GM18517 (cell line): ENCODE data around the gene U2AF2.

ENCODE experiments used
- ATAC-seq: cut with Tn5 transposase; IDR thresholded peaks from one replicate; pipeline ENCODE4 v1.9.1; 2021; ENCODE audit warnings: mild to moderate bottlenecking, moderate library complexity; ENCODE audit not compliant: unreplicated experiment

The U2AF2 gene

GRCh38 chr19:55673465-55673864, 18.6 kb downstream of the U2AF2 start:
- ATAC-seq, result no peak

- ATAC-seq, result no peak
These were observed 19.1 kb downstream of the U2AF2 start for GRCh38 chr19:55673889-55674288.

DNA sequence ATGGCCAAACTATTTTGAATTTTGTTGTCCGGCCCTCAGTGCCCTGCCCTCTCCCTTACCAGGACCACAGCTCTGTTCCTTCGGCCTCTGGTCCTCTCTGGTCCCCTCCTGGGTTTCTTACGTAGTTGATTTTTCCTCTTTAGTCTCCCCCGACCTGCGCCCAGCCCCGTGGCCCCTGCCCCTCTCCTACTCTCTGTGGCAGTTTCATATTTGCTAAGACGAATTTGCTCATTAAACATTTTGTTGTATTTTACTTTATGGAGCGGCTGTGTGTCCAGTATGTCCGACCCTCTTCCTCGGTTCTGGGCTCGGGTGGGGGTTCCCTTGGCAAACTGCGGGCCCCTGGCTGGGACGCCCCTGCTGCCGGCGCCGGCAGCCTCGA, 19.6 kb downstream of the U2AF2 start:
- no peak for ATAC-seq

GRCh38 chr19:55674841-55675660, 20.2 kb downstream of the U2AF2 start, which contains the start of gene EPN1:
TSS of gene EPN1 (plus strand) at chr19:55675226. CDS start at chr19:55678628, 3,402 bp downstream.
- ATAC-seq, result peak; percentile 42

DNA sequence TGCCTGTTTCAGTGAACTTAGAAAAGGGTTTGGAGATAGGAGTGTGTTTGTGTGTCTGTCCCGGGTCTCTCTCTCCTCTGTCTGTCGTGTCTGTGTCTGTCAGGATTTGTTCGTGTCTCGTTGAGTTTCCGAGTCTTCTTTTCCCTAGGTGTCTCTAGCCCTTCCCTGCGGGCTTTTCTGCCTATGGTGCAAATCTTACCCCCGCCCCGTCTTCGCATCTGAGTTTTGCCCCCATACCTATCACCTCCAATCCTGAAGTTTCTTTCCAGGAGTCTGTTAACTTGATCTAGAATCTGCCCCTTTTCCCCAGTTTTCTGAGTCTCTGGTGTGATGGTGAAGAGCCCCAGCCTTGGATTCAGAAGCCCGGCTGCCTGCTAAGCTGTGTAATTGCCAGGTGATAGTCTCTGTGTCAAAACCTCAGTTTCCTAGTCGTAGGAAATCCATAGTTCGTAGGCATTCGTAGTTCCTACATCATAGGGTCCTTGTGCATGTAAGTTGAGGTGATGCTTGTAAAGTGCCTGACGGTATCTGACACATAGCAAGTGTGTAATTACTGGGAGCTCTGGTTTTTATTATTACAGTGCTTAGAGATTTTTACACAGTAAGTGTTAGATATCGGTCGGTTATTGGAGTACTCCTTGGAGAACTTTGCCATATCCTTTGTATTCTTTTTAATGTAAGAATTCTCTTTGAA, 21.0 kb downstream of the U2AF2 start:
- no peak for ATAC-seq

DNA sequence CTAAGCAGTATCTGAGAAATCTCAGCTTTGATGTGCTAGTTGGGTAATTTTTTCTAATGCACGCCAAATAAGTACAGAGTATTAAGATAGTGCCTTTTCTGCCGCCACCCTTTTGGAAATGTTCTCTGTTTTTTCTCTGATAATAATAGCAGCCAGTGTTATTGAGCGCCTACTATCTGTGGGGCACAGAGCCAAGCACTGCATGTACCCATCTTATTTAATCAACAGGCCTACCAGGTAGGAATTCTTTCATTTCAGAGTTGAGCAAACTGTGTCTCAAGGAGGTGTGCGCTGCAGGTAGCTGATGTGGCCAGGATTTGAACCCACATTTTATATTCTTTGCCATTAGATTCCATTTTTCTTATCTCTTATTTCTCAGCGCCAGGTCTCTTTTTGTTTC, 21.5 kb downstream of the U2AF2 start:
- ATAC-seq, result no peak

- no peak for ATAC-seq
These were observed 22.2 kb downstream of the U2AF2 start for GRCh38 chr19:55676889-55677505.

DNA sequence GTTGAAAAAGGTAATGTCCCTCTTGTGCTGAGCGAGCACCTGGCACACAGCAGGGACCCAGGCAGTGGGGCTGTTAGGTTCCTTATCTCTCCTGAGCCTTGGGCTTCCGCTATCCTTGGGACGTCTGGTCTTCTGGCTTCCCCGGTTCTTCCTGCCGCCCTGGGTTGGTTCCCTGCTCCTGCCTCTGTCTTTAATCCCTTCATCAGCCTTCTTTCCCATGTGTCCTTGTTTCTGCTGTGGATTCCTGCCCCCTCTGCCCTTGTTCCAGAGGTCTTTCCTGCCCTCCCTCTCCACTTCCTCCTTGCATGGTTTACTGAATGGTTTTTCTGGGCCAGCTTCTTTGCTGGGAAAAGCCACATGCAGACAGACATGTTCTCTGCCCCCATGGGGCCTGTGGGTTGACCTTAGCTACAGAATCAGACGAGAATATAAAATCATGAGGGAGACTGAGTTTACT, 22.8 kb downstream of the U2AF2 start:
- ATAC-seq, result no peak

DNA sequence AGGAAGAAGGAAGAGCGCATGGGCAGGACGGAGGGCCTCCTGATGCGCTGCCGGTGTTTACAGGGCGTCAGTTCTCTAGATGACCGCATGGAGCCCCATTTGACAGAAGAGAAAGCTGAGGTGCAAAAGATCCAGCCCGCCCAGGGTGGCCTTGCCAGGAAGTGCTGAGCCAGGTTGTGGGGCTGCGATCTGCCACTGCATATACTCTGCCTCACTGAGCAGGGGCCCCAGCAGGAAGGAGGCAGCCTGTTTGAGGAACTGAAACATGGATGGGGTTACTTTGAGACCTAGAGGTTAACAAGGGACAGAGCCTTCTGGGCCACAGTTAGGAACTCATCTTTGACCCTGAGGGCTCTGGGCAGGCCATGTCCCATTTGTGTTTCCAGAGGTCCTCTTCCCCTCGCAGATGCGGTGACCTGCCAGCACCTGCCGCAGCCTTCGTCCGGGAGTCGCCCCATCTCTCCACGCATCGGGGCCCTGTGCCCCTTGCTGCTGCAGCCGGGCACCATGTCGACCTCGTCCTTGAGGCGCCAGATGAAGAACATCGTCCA, 23.4 kb downstream of the U2AF2 start:
- peak; percentile 68 for ATAC-seq

DNA sequence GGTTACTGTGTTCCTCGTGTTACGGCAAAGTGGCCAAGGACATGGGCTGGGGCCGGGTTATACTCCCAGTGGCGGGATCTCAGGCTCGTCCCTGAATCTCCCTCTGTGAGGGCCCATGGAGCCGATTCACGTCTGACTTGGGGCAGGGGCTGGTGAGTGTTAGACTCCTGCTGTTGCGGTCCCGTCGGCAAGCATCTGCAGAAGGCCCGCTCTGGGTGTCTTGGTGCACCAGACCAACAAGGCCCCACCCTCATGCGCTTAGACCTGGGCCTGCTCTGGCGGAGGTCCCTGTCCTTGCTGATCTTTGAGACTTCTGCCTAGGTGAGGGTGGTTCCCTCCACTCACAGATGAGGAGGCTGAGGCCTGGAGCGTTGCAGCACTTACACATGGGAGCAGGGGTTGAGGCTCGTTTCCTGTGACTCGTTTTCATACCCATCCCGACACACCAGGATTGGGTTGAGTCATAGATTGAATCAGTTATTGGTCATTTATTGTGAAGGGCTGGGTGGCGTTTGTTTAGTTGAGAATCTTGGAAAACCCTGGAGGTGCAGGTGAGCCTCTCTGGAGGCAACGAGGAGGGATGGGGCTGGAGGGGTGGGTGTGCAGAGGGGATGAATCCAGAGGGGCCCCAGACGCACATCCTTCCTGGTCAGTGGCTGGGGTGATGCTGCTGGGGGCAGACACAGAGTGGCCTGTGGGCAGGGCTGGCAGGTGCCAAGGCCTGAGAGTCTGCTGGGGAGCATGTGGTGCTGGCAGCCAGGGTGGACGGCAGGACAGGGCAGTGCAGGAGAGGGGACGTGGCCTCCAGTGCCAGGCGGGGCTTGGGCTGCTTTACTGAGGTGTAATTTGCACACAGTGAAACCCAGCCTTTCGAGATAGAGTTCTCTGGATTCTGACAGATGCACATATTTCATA, 24.8 kb downstream of the U2AF2 start:
- no peak for ATAC-seq

DNA sequence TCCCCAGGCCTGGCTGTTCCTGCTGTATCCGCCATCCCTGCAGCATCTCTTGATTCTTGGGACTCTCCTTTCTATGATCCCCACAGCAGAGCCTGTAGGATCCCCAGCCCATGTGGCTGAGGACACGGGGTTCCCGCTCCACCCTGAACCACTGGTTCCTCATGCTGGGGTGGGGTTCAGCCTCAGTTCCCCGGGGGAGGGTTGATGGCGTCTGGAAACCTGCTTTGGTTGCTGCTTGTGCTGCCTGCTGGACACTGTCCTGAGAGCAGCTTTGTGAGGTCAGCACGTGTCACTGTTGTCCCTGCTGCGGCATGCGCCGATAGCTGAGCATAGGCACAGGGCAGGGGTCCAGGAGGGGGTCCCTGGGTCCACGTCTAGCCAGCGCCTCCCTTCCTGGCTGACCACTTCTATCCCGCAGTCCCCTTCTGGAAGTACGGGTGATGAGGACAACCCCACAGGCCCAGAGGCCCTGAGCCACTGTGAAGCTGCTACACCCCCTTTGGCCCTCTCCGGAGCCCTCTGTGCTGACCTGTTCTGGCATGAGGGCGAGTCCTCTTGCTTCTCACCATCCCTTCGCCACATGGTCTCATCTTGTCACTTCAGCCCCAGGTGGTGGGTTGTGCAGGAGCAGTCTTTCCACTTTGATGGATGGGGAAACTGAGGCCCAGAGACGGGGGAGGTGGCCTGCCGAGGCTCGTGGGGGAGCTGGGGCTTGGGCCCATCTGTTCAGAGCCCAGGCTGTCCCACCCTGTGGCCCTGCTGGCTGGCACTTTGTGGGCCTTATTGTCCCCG, 25.7 kb downstream of the U2AF2 start:
- no peak for ATAC-seq

- ATAC-seq, result no peak
These were observed 26.6 kb downstream of the U2AF2 start for GRCh38 chr19:55681131-55682092.

DNA sequence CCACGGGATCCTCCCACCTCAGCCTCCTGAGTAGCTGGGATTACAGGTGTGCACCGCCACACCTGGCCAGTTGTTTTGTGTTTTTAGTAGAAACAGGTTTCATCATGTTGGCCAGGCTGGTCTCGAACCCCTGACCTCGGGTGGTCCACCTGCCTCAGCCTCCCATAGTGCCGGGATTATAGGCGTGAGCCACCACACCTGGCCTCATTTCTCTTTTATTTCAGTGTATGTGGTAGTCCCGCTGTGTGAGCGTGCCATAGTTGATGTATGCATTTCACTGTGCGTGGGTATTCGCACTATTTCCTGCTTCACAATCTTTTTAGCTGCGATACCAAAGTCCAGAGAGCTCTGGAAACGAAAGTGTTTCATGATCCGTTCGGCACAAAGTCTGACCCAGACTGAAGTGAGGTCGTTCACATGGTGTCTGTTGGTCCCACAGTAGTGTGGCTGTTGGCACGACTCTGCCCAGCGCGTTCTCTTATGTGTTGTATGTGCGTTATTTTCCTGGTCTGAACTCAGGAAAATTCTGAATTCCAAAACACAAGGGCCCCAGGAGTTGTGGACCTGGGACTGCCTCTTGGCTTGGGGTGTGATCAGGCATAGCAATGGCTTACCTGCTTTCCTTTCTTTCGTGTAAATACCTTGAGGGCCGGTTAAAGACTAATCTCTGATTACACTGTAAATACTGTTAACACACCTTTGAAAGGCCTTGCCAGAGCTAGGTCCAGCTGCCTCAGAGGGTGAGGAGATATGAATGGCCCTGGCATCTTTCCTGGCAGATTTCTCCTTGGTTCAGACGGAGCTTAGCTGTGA, 28.8 kb downstream of the U2AF2 start:
- ATAC-seq, result no peak

DNA sequence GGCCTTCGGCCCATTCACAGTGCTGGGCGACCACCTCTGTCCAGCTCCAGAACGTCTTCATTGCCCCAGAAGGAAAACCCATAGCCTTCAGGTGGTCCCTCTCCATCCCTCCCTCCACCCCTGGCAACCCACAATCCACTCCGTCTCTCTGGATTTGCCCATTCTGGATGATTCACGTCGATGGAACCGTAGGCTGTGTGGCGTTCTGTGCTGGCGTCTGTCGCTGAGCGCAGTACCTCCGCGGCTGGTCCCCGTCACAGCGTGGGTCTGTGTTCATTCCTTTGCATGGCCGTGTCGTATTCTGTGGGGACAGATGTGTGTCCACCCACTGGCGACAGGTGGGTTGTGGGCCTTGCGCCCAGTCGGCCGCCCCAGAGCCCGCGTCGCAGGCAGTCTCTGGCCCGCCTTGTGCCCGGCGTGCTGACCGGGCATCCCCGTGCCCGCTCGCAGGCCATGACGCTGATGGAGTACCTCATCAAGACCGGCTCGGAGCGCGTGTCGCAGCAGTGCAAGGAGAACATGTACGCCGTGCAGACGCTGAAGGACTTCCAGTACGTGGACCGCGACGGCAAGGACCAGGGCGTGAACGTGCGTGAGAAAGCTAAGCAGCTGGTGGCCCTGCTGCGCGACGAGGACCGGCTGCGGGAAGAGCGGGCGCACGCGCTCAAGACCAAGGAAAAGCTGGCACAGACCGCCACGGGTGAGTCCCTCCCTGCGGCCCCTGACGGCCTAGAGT, 30.3 kb downstream of the U2AF2 start:
- no peak for ATAC-seq

DNA sequence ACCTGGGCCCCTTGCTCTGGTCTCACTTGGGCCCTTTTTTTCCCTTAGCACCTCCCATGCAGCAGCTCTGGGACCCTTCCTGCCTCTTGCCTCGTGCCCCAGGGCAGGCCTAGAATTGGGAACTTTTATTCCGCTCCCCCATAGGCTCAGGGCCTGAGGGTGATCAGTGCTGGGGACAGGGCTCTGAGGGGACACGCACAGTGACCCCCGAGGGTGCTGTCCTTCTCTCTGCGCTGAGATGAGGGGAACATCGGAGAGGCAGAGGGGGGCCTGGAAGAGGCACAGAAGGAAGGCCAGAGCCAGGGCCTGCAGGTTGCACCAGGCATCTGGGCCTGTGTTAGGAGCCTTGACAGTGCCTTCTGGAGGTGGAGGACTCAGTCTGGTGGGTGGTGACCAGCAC, 30.9 kb downstream of the U2AF2 start:
- ATAC-seq, result no peak

- no peak for ATAC-seq
These were observed 31.6 kb downstream of the U2AF2 start for GRCh38 chr19:55686311-55687050.
